RWPE1 (cell line): ENCODE data around the gene FOXP2.

Experiments used
- CTCF ChIA-PET: fragments of 350-600 bp; sonication (Branson Sonifier 250); formaldehyde crosslinking; extraction: SDS; loops from one replicate; lab custom pipeline; 2021; lab: Yijun Ruan, JAX
- POLR2A ChIA-PET: fragments of 400-600 bp; formaldehyde crosslinking; extraction: SDS; loops from one replicate; lab custom pipeline; 2020; ENCODE audit warnings: antibody characterized with exemption; ENCODE audit not compliant: low non-redundant PET; lab: Yijun Ruan, JAX
- DNase-seq: peaks from one replicate; pipeline ENCODE4 v3.0.0; 2012; ENCODE audit warnings: low spot score
- H3K27ac ChIP-seq: fragments of 450-650 bp; 2 replicates; pipeline ENCODE4 v1.5.1; 2017
- CTCF ChIP-seq: fragments of 450-650 bp; conservative IDR thresholded peaks from 2 replicates; pipeline ENCODE4 v1.5.1; 2017; ENCODE audit warnings: low read depth, mild to moderate bottlenecking

FOXP2 gene

GRCh38 chr7:114388021-114388420, 26.6 kb upstream of the FOXP2 start:
- TF ChIP-seq CTCF: no peak
- no peak for DNase-seq
- ChIA-PET CTCF (no interaction called here), POLR2A (no interaction called here)
- no peak overlapping the region for H3K27ac ChIP-seq

- ChIA-PET POLR2A (no interaction called here), CTCF (no interaction called here)
- no peak for TF ChIP-seq CTCF
- no peak overlapping the region for H3K27ac ChIP-seq
- DNase-seq: no peak
Observed at GRCh38 chr7:114392686-114393085, 21.9 kb upstream of the FOXP2 start.

GRCh38 chr7:114402876-114403635, 11.6 kb upstream of the FOXP2 start:
- no peak overlapping the region for H3K27ac ChIP-seq
- TF ChIP-seq CTCF: no peak
- POLR2A ChIA-PET: no interaction called here
- CTCF ChIA-PET: interaction anchor here (0.6 kb wide), 1 partner anchor 261 kb away, joined by 3 read pairs; no protein-coding TSS in a partner anchor
- no peak for DNase-seq

- ChIA-PET POLR2A (no interaction called here), CTCF (no interaction called here)
- peak; percentile 34; the same call in 1 of the 2 replicates for TF ChIP-seq CTCF
- no peak overlapping the region for H3K27ac ChIP-seq
- peak; percentile 15 for DNase-seq
Observed at GRCh38 chr7:114405427-114405826, 9.2 kb upstream of the FOXP2 start.

GRCh38 chr7:114409750-114410149, 4.9 kb upstream of the FOXP2 start:
- H3K27ac ChIP-seq: no peak overlapping the region
- DNase-seq: peak; percentile 5
- TF ChIP-seq CTCF: no peak
- ChIA-PET CTCF (no interaction called here), POLR2A (no interaction called here)

GRCh38 chr7:114412548-114412947, 2.1 kb upstream of the FOXP2 start:
- no peak overlapping the region for H3K27ac ChIP-seq
- no peak for TF ChIP-seq CTCF
- no peak for DNase-seq
- ChIA-PET POLR2A (no interaction called here), CTCF (interaction anchor here (0.8 kb wide), 1 partner anchor 14 kb away, joined by 4 read pairs; no protein-coding TSS in a partner anchor)
